Nephron (organoid): ENCODE results near the gene KCNQ4.

ENCODE experiments used
- H3K27ac Mint-ChIP-seq, 3 experiments: 2 replicates each; pipeline ENCODE4 v1.8.0; 2020; ENCODE audit warnings: mixed read lengths in 3 of 3, mild to moderate bottlenecking in 2 of 3, moderate library complexity in 1 of 3
- H3K27me3 Mint-ChIP-seq: 2 replicates; pipeline ENCODE4 v1.8.0; 2021; ENCODE audit warnings: low read depth, mild to moderate bottlenecking, moderate library complexity, mixed read lengths
- H3K36me3 Mint-ChIP-seq: 2 replicates; pipeline ENCODE4 v1.8.0; 2020; ENCODE audit warnings: low read depth, mixed read lengths
- H3K4me1 Mint-ChIP-seq: 2 replicates; pipeline ENCODE4 v1.8.0; 2020; ENCODE audit warnings: mixed read lengths
- H3K4me3 Mint-ChIP-seq, 3 experiments: 2 replicates each; pipeline ENCODE4 v1.8.0; 2020; ENCODE audit warnings: mild to moderate bottlenecking in 3 of 3, mixed read lengths in 3 of 3, moderate library complexity in 2 of 3
- H3K9me3 Mint-ChIP-seq: 2 replicates; pipeline ENCODE4 v1.8.0; 2020; ENCODE audit warnings: mixed read lengths
- TF ChIP-seq, protein P1 (sequence below), 3 experiments: fragments of 200-600 bp; sonication (generic); IDR thresholded peaks; one replicate each; pipeline ENCODE4 v1.5.0; 2021; ENCODE audit warnings: antibody characterized with exemption in 3 of 3; ENCODE audit not compliant: unreplicated experiment in 3 of 3

The KCNQ4 gene

DNA sequence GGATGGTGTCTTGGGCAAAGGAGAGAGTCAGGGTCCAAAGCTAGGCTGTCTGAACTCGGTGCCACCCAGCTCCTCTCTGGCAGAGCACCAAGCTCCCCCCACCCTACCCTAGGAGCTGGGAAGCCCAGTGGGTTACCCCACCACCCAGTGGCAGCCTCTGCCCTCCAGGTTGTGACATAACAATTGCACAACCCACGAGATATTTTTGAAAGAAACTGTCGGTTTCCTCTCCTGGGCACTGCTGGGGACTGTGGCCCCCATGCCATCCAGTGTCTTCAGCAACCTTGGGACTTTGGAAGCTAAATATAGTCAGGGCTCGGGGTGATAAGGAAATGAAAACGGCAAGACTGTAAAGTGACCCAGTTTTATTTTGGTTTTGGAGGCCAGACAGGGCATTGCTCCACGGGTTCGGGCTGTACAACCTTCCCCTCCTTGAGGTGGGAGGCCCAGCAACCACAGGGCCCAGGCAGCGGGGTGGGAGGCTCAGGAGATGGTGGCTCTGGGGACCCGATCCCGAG is 77.2 kb downstream of the KCNQ4 start:
- Mint-ChIP-seq H3K9me3 (no peaks in the 10 kb centered on the region), H3K4me1 (peaks cover 5% of the 10 kb centered on the region), H3K36me3 (no peaks in the 10 kb centered on the region), H3K4me3 (peak overlapping the region; percentile 84 to 89 (median 88)), H3K27me3 (peaks cover 48% of the 10 kb centered on the region), H3K27ac (no peak overlapping the region)
- TF ChIP-seq, protein P1, sequence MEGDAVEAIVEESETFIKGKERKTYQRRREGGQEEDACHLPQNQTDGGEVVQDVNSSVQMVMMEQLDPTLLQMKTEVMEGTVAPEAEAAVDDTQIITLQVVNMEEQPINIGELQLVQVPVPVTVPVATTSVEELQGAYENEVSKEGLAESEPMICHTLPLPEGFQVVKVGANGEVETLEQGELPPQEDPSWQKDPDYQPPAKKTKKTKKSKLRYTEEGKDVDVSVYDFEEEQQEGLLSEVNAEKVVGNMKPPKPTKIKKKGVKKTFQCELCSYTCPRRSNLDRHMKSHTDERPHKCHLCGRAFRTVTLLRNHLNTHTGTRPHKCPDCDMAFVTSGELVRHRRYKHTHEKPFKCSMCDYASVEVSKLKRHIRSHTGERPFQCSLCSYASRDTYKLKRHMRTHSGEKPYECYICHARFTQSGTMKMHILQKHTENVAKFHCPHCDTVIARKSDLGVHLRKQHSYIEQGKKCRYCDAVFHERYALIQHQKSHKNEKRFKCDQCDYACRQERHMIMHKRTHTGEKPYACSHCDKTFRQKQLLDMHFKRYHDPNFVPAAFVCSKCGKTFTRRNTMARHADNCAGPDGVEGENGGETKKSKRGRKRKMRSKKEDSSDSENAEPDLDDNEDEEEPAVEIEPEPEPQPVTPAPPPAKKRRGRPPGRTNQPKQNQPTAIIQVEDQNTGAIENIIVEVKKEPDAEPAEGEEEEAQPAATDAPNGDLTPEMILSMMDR (IDR thresholded peaks at IDR 0.05; ENCODE audit: unreplicated experiment in 3 of 3), result no peak

DNA sequence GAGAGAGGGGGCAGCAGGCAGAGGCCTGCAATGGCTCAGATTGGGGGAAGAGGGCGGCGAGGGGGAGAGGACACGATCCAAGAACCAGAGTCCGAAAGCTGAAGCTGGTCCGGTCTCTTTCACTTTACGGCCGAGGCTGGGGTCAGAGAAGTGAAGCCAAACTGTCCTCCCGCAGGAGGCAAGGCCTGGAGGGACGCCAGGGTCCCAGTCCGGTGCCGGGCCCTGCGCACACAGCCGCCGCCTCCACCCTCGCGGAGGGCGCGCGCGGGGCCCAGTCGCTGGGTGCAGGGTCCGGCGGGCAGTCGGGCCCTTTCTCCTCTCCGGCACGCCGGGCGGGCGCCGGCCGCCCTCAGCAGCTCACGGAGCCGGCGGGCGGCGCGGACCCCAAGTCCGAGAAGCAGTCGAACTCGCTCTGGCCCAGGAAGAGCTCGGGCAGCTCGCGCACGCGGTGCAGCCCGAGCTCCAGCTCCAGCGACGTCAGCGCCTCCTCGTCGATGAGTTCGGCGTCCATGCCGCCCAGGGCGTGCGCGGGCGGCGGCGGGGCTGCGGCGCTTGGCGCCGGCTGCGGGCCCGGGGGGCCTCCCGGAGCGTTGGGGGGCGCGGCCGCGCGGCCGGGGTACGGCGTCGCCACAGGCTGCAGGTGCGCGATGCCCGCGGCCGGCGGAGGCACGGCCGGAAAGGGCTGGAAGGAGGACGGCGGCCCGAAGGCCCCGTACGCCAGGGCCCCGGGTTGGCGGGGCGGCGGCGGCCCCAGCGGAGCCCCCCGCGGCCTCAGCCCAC is 77.8 kb downstream of the KCNQ4 start:
- Mint-ChIP-seq H3K4me1 (peaks cover 5% of the 10 kb centered on the region), H3K9me3 (no peaks in the 10 kb centered on the region), H3K27me3 (peaks cover 42% of the 10 kb centered on the region), H3K27ac (no peak overlapping the region), H3K36me3 (no peaks in the 10 kb centered on the region), H3K4me3 (peak overlapping the region; percentile 84 to 89 (median 88))
- TF ChIP-seq, protein P1 (IDR thresholded peaks at IDR 0.05; ENCODE audit: unreplicated experiment in 3 of 3), result no peak

DNA sequence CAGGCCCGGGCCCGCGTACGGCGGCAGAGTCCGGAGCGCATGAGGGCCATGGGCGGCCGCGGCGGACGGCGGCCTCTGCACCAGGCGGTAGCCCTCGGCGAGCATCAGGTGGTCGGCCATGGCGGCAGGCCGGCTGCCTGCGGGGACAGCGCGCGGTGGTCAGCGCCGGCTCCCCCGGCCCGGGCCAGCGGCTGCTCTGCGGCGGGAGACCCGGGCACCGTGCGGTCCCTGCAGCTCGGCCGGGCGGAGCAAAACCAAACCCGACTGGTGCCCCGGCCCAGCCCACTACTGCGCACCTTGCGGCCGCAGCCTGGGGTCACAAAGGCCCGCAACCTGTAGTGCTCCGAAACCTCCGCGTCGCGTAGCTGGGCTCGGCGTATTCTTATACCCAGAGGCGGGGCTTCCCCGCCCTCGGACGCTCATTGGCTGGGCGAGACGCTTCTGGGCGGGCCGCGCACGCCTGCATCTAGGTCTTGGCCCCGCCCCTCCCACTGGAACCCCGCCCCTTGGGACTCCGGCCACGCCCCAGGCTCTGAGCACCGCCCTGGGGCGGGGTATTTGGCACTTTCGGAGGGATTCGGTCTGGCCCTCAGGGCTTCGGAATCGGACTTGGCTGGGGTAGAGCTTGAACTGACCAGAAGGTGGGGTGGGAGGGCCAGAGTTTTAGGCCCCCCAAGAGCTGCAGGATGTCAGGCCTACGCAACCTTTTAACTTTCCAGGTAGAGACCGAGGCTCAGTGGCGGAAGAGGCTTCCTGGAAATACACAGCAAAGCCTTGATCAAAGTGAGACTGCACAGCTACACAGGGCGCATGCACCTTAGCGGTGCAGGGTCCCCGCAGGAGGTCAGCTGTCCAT is 78.6 kb downstream of the KCNQ4 start, which contains the start of gene CITED4:
TSS of gene CITED4 (minus strand) at position 356 of the 856 bp plus-strand sequence. CDS start at position 120, 236 bp downstream.
- peak within 1 kb of the TSS; percentile 84 to 89 (median 88) for H3K4me3 Mint-ChIP-seq
- no peaks in the 10 kb centered on the region for H3K9me3 Mint-ChIP-seq
- TF ChIP-seq, protein P1 (IDR thresholded peaks at IDR 0.05; ENCODE audit: unreplicated experiment in 3 of 3), result no peak
- peaks cover 5% of the 10 kb centered on the region for H3K4me1 Mint-ChIP-seq
- H3K27ac Mint-ChIP-seq, result peak within 1 kb of the TSS in 2 of 3 experiments; percentile 7 to 46
- H3K27me3 Mint-ChIP-seq, result peaks cover 35% of the 10 kb centered on the region
- H3K36me3 Mint-ChIP-seq, result no peaks in the 10 kb centered on the region

GRCh38 chr1:40868051-40868723 is 84.6 kb downstream of the KCNQ4 start:
- H3K36me3 Mint-ChIP-seq, result no peaks in the 10 kb centered on the region
- no peaks in the 10 kb centered on the region for H3K9me3 Mint-ChIP-seq
- no peaks in the 10 kb centered on the region for H3K4me1 Mint-ChIP-seq
- TF ChIP-seq, protein P1 (IDR thresholded peaks at IDR 0.05; ENCODE audit: unreplicated experiment in 3 of 3), result no peak
- peaks cover 3% of the 10 kb centered on the region for H3K27me3 Mint-ChIP-seq
- H3K27ac Mint-ChIP-seq, result no peak overlapping the region
- H3K4me3 Mint-ChIP-seq, result no peak overlapping the region

DNA sequence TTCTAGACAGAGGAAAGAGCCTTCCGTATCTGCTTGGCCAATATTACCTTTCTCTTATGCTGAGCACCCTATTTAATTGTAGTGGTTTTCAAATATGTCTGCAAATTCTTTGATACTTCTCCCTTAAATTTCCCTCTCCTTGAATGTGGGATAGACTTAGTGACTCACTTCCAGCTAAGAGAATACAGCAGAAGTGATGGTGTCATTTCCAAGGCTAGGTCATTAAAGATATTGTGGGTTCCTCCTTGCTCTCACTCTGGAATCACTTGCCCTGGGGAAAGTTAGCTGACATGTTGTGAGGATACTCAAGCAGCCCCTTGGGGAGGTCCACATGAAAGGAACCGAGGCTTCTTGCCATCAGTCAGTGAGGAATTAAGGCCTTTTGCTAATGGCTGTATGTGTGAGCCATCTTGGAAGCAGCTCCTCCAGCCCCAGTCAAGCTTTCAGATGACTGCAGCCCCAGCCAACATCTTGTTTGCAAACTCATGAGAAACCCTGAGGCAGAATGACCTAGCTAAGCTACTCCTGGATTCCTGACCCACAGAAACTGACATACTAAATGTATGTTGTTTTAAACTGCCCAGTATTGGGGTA is 86.6 kb downstream of the KCNQ4 start:
- Mint-ChIP-seq H3K36me3 (no peaks in the 10 kb centered on the region), H3K4me1 (no peaks in the 10 kb centered on the region), H3K27ac (no peak overlapping the region), H3K9me3 (no peaks in the 10 kb centered on the region), H3K27me3 (peaks cover 5% of the 10 kb centered on the region), H3K4me3 (no peak overlapping the region)
- TF ChIP-seq, protein P1 (IDR thresholded peaks at IDR 0.05; ENCODE audit: unreplicated experiment in 3 of 3), result no peak
